ENCODE data around the gene COL10A1. TPM values are rescaled to one million over a fixed set of nuclear protein-coding genes. Genes with fewer than 3 reads are reported as not detected.

The COL10A1 gene
- total RNA-seq, 3 donors from 2014 or later = 0.29 TPM; not detected in 2

GRCh38 chr6:116168148-116168547 lies 42.2 kb upstream of the COL10A1 start:
- H3K9me3 ChIP-seq = peaks cover 4 to 11% of the 10 kb centered on the region in 2 donors
- no peak for DNase-seq (ENCODE audit: low spot score in 2 of 2)
- TF ChIP-seq CTCF (IDR thresholded peaks at IDR 0.05) = no peak
- no peak for TF ChIP-seq POLR2AphosphoS5 (IDR thresholded peaks at IDR 0.05)
- H3K4me1 ChIP-seq = no peaks in the 10 kb centered on the region
- H3K36me3 ChIP-seq = peaks cover 5% of the 10 kb centered on the region
- no peaks in the 10 kb centered on the region for H3K27me3 ChIP-seq
- no peak overlapping the region for H3K4me3 ChIP-seq
- H3K27ac ChIP-seq = no peak overlapping the region
- intact Hi-C loops (cut with DNase I; ENCODE audit: low total_unique reads) = no loop called here

- DNase-seq (ENCODE audit: low spot score in 2 of 2) = no peak
- Histone ChIP-seq H3K27me3 (no peaks in the 10 kb centered on the region), H3K36me3 (peaks cover 5% of the 10 kb centered on the region), H3K4me1 (no peaks in the 10 kb centered on the region), H3K4me3 (no peak overlapping the region), H3K27ac (no peak overlapping the region), H3K9me3 (peaks cover 4 to 11% of the 10 kb centered on the region in 2 donors)
- TF ChIP-seq CTCF (IDR thresholded peaks at IDR 0.05) (no peak), POLR2AphosphoS5 (IDR thresholded peaks at IDR 0.05) (no peak), POLR2A (IDR thresholded peaks at IDR 0.05) (no peak)
- intact Hi-C loops (cut with DNase I; ENCODE audit: low total_unique reads) = no loop called here
Measured at GRCh38 chr6:116166369-116166768, 40.4 kb upstream of the COL10A1 start.

GRCh38 chr6:116165596-116165995 lies 39.7 kb upstream of the COL10A1 start:
- intact Hi-C loops (cut with DNase I; ENCODE audit: low total_unique reads) = no loop called here
- no peak for TF ChIP-seq CTCF (IDR thresholded peaks at IDR 0.05)
- no peak for TF ChIP-seq POLR2AphosphoS5 (IDR thresholded peaks at IDR 0.05)
- Histone ChIP-seq H3K4me1 (no peaks in the 10 kb centered on the region), H3K9me3 (peaks cover 4 to 11% of the 10 kb centered on the region in 2 donors), H3K4me3 (no peak overlapping the region), H3K27ac (no peak overlapping the region), H3K36me3 (peaks cover 5% of the 10 kb centered on the region), H3K27me3 (no peaks in the 10 kb centered on the region)
- no peak for DNase-seq (ENCODE audit: low spot score in 2 of 2)

DNA sequence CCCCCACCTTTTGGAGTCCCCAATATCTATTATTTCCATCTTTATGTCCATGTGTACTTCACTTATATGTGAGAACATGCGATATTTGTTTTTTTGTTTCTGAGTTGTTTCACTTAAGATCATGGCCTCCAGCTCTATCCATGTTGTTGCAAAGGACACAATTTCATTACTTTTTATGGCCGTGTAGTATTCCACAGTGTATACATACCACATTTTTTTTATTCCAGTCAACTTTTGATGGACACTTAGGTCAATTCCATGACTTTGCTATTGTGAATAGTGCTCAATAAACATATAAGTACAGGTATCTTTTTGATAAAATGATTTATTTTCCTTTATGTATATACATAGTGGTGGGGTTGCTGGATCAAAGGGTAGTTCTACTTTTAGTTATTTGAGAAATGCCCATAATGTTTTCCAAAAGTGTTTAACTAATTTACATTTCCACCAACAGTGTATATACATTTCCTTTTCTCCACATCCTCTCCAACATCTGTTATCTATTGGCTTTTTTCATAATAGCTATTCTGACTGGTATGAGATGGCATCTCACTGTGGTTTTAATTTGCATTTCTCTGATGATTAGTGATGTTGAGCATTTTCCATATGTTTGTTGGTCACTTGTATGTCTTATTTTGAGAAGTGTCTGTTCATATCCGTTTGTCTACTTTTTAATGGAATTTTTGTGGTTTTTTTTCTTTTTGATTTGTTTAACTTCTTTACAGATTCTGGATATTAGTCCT lies 34.0 kb upstream of the COL10A1 start:
- H3K4me3 ChIP-seq = no peak overlapping the region
- H3K27ac ChIP-seq = no peak overlapping the region
- no peaks in the 10 kb centered on the region for H3K36me3 ChIP-seq
- H3K27me3 ChIP-seq = no peaks in the 10 kb centered on the region
- no peak for TF ChIP-seq POLR2A (IDR thresholded peaks at IDR 0.05)
- no peak for TF ChIP-seq POLR2AphosphoS5 (IDR thresholded peaks at IDR 0.05)
- no peak for TF ChIP-seq CTCF (IDR thresholded peaks at IDR 0.05)
- H3K9me3 ChIP-seq = no peaks in the 10 kb centered on the region
- intact Hi-C loops (cut with DNase I; ENCODE audit: low total_unique reads) = no loop called here
- no peak for DNase-seq (ENCODE audit: low spot score in 2 of 2)
- H3K4me1 ChIP-seq = no peaks in the 10 kb centered on the region

DNA sequence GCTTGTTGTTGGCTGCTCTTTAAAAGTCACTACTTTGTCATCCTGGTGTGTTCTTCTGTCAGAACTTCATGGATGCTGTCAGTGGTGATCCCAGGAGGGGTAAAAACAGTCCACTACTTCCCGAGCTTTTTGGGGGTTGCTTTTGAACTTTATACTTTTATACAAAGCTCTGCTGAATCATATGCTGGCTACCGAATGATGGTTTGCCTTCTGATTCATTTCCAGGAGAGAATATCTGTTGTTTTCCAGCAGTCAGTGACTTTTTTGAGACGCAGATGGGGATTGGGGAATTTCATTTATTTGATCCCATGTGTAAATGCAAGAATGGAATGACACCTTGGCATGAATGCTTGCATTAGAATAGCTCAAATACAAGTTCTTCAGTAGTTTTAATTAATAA lies 32.7 kb upstream of the COL10A1 start:
- no peak overlapping the region for H3K27ac ChIP-seq
- intact Hi-C loops (cut with DNase I; ENCODE audit: low total_unique reads) = no loop called here
- no peaks in the 10 kb centered on the region for H3K36me3 ChIP-seq
- H3K9me3 ChIP-seq = no peaks in the 10 kb centered on the region
- DNase-seq (ENCODE audit: low spot score in 2 of 2) = no peak
- no peak for TF ChIP-seq POLR2AphosphoS5 (IDR thresholded peaks at IDR 0.05)
- no peak for TF ChIP-seq POLR2A (IDR thresholded peaks at IDR 0.05)
- no peak for TF ChIP-seq CTCF (IDR thresholded peaks at IDR 0.05)
- no peaks in the 10 kb centered on the region for H3K27me3 ChIP-seq
- H3K4me1 ChIP-seq = no peaks in the 10 kb centered on the region
- no peak overlapping the region for H3K4me3 ChIP-seq

Measured in breast epithelium (tissue), 4 donors.